Measurements from ENCODE around the gene RNASE1. TPM values are rescaled to one million over a fixed set of nuclear protein-coding genes. Genes with fewer than 3 reads are reported as not detected.
"Not testable (repeated sequence)": the region's sequence is repeated elsewhere in the genome, so short reads cannot be mapped to it uniquely, and the experiment has no call there.

RNASE1 gene
- total RNA-seq, 6 experiments from 2014 or later, result not detected

- Mint-ChIP-seq H3K4me3 (no peak overlapping the region), H3K36me3 (ENCODE audit: low read depth) (no peaks in the 10 kb centered on the region), H3K27ac (no peak overlapping the region), H3K27me3 (ENCODE audit: insufficient read depth) (peaks cover 4% of the 10 kb centered on the region), H3K4me1 (ENCODE audit: low read depth) (no peaks in the 10 kb centered on the region), H3K9me3 (no peaks in the 10 kb centered on the region)
- no peak for DNase-seq
- TF ChIP-seq, protein P1, sequence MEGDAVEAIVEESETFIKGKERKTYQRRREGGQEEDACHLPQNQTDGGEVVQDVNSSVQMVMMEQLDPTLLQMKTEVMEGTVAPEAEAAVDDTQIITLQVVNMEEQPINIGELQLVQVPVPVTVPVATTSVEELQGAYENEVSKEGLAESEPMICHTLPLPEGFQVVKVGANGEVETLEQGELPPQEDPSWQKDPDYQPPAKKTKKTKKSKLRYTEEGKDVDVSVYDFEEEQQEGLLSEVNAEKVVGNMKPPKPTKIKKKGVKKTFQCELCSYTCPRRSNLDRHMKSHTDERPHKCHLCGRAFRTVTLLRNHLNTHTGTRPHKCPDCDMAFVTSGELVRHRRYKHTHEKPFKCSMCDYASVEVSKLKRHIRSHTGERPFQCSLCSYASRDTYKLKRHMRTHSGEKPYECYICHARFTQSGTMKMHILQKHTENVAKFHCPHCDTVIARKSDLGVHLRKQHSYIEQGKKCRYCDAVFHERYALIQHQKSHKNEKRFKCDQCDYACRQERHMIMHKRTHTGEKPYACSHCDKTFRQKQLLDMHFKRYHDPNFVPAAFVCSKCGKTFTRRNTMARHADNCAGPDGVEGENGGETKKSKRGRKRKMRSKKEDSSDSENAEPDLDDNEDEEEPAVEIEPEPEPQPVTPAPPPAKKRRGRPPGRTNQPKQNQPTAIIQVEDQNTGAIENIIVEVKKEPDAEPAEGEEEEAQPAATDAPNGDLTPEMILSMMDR (IDR thresholded peaks at IDR 0.05), result no peak
Measured at GRCh38 chr14:20768593-20768892, 34.1 kb downstream of the RNASE1 start.

- Mint-ChIP-seq H3K27me3 (ENCODE audit: insufficient read depth) (no peaks in the 10 kb centered on the region; the same call in 1 of the 2 replicates), H3K9me3 (peaks cover 4% of the 10 kb centered on the region), H3K27ac (no peak overlapping the region)
Measured at GRCh38 chr14:20760950-20761349, 41.7 kb downstream of the RNASE1 start.

GRCh38 chr14:20759465-20759864 is 43.2 kb downstream of the RNASE1 start:
- H3K4me3 Mint-ChIP-seq; H3K9me3 Mint-ChIP-seq; DNase-seq; H3K27ac Mint-ChIP-seq; H3K4me1 Mint-ChIP-seq (ENCODE audit: low read depth); H3K36me3 Mint-ChIP-seq (ENCODE audit: low read depth); H3K27me3 Mint-ChIP-seq (ENCODE audit: insufficient read depth): not testable (repeated sequence)

More at GRCh38 chr14:20760950-20761349, 41.7 kb downstream of the RNASE1 start:
- Mint-ChIP-seq H3K4me1 (ENCODE audit: low read depth) (no peaks in the 10 kb centered on the region), H3K36me3 (ENCODE audit: low read depth) (no peaks in the 10 kb centered on the region), H3K4me3 (no peak overlapping the region)
- TF ChIP-seq, protein P1 (IDR thresholded peaks at IDR 0.05), result no peak
- DNase-seq, result no peak

DNA sequence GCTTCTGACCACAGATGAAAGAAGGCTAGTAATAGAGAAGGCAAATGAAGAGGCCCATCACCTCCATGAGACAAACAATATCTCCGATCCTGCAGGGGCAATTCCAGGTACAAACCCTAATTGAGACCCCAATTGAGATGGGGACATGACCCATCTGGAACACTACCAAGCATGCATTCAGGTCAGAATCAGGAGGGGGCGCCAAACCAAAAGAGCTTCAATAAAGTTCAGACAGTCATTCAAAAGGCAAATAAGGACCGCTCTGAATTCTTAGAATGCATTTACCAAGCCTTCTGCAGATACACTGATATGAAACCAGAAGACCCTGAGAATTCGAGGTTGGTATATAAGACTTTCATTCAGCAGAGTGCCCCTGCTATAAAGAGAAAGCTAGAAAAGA is 44.7 kb downstream of the RNASE1 start:
- Mint-ChIP-seq H3K9me3 (peaks cover 17% of the 10 kb centered on the region), H3K4me1 (ENCODE audit: low read depth) (no peaks in the 10 kb centered on the region), H3K36me3 (ENCODE audit: low read depth) (no peaks in the 10 kb centered on the region), H3K27ac (no peak overlapping the region), H3K27me3 (ENCODE audit: insufficient read depth) (no peaks in the 10 kb centered on the region; the same call in 1 of the 2 replicates), H3K4me3 (no peak overlapping the region)
- TF ChIP-seq, protein P1 (IDR thresholded peaks at IDR 0.05), result 0 out of 2 replicates have a peak, but pooled peaks have one; percentile 12
- no peak for DNase-seq

GRCh38 chr14:20755037-20755436 is 47.6 kb downstream of the RNASE1 start:
- no peak overlapping the region for H3K27ac Mint-ChIP-seq

DNA sequence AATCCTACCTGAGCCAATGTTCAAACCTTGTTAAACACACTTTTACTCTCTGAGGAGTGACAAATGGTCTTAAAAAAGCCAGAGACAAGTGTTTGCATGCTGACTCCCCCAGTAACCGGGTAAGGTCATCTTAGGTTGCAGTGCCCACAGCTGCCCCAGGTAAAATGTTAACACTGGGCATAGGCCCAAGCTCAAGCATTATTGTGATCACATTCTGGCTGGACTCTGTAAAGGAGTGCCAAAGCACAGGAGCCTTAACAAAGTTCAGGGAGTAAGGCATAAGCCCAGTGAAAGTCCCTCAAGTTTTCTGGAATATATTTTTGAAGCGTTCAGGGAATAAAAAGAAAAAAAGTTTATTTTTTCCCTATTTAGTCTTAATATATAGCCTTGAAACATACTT is 48.3 kb downstream of the RNASE1 start:
- Mint-ChIP-seq H3K27ac (no peak overlapping the region), H3K4me1 (ENCODE audit: low read depth) (no peaks in the 10 kb centered on the region), H3K4me3 (no peak overlapping the region), H3K27me3 (ENCODE audit: insufficient read depth) (no peaks in the 10 kb centered on the region), H3K9me3 (peaks cover 33% of the 10 kb centered on the region), H3K36me3 (ENCODE audit: low read depth) (0 out of 2 replicates have a peak, but pooled peaks cover 9% of the 10 kb centered on the region)
- TF ChIP-seq, protein P1 (IDR thresholded peaks at IDR 0.05), result no peak
- no peak for DNase-seq

More at GRCh38 chr14:20755037-20755436, 47.6 kb downstream of the RNASE1 start:
- 0 out of 2 replicates have a peak, but pooled peaks cover 9% of the 10 kb centered on the region for H3K36me3 Mint-ChIP-seq (ENCODE audit: low read depth)
- H3K9me3 Mint-ChIP-seq, result peaks cover 33% of the 10 kb centered on the region
- no peaks in the 10 kb centered on the region for H3K4me1 Mint-ChIP-seq (ENCODE audit: low read depth)
- H3K4me3 Mint-ChIP-seq, result no peak overlapping the region
- no peaks in the 10 kb centered on the region for H3K27me3 Mint-ChIP-seq (ENCODE audit: insufficient read depth)
- TF ChIP-seq, protein P1 (IDR thresholded peaks at IDR 0.05), result no peak
- DNase-seq, result no peak

Data from HFFc6 (cell line).